Measurements from ENCODE around the gene HCRTR1.
A peak's percentile ranks its signal among the peaks of the same experiment; 100 is the strongest.

HCRTR1 gene

GRCh38 chr1:31640964-31641363 is 23.5 kb downstream of the HCRTR1 start:
- Histone ChIP-seq H3K9ac (ENCODE audit: low read depth, low read length) (0 out of 2 replicates have a peak overlapping the region, but pooled peaks have one; percentile 5), H3K27ac (ENCODE audit: low read length) (no peak overlapping the region), H3K4me1 (ENCODE audit: insufficient read depth, low read length) (peaks cover 6% of the 10 kb centered on the region), H3K4me3 (ENCODE audit: low read length) (no peak overlapping the region), H3K36me3 (ENCODE audit: insufficient read depth, low read depth, low read length) (no peaks in the 10 kb centered on the region), H3K9me3 (ENCODE audit: insufficient read depth, low read depth, low read length) (no peaks in the 10 kb centered on the region), H3K27me3 (ENCODE audit: insufficient read depth, low read length) (no peaks in the 10 kb centered on the region)

DNA sequence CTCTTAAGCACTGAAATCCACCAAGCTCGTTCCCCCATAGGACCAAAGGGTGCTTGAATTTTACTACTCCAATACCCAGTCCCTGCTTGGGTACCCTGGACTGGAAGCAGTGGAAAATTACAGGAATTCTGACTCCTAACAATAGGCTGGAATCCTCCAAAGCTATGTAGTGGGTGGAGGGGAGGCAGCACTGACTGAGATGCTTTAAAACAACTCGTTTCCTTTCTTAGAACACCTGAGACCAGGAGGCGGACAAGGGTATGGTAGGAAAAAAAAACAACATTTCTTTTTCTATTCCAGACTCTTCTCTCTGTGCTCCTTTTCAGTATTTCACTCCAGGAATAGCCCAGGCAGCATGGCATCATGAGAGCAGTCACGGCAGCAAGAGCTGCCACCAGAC is 24.9 kb downstream of the HCRTR1 start:
- H3K9ac ChIP-seq (ENCODE audit: low read depth, low read length): 0 out of 2 replicates have a peak overlapping the region, but pooled peaks have one; percentile 8
- no peaks in the 10 kb centered on the region for H3K36me3 ChIP-seq (ENCODE audit: insufficient read depth, low read depth, low read length)
- H3K9me3 ChIP-seq (ENCODE audit: insufficient read depth, low read depth, low read length): no peaks in the 10 kb centered on the region
- H3K27me3 ChIP-seq (ENCODE audit: insufficient read depth, low read length): no peaks in the 10 kb centered on the region
- peak overlapping the region; percentile 23; the same call in 1 of the 2 replicates for H3K4me3 ChIP-seq (ENCODE audit: low read length)
- no peak overlapping the region for H3K27ac ChIP-seq (ENCODE audit: low read length)
- H3K4me1 ChIP-seq (ENCODE audit: insufficient read depth, low read length): peaks cover 6% of the 10 kb centered on the region

- Histone ChIP-seq H3K27me3 (ENCODE audit: insufficient read depth, low read length) (no peaks in the 10 kb centered on the region), H3K4me1 (ENCODE audit: insufficient read depth, low read length) (peaks cover 6% of the 10 kb centered on the region), H3K9me3 (ENCODE audit: insufficient read depth, low read depth, low read length) (no peaks in the 10 kb centered on the region), H3K9ac (ENCODE audit: low read depth, low read length) (0 out of 2 replicates have a peak overlapping the region, but pooled peaks have one; percentile 8), H3K36me3 (ENCODE audit: insufficient read depth, low read depth, low read length) (no peaks in the 10 kb centered on the region), H3K4me3 (ENCODE audit: low read length) (peak overlapping the region; percentile 23; the same call in 1 of the 2 replicates), H3K27ac (ENCODE audit: low read length) (no peak overlapping the region)
These were observed 25.4 kb downstream of the HCRTR1 start for GRCh38 chr1:31642897-31643296.

DNA sequence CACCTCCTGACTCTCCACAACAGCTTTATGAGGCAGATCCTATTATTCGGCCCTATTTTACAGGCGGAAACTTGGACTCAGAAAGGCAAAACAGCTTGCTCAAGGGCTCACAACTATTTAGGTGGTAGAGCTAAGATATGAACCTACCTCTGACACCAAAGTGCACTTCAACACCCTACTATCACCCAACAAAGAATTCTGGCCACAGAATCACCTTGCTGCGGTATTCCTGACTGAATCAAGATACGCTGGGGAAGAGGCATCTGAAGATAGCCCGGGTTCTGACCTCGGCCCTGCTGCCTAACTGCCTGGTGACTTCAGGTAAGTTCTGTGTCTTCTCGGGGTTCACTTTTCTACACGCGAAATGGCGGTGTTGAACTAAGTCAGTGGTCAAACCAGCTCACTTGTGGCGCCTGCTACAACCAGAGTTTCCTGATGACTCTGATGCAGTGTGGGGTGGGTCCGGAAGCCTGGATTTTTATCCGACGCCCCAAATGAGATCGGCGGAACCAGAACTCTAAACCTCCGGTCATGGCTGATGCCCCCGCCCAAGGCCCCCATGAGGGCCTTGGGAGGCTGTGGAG is 26.6 kb downstream of the HCRTR1 start:
- Histone ChIP-seq H3K36me3 (ENCODE audit: insufficient read depth, low read depth, low read length) (no peaks in the 10 kb centered on the region), H3K9ac (ENCODE audit: low read depth, low read length) (peak overlapping the region; percentile 89), H3K4me3 (ENCODE audit: low read length) (peak overlapping the region; percentile 85), H3K9me3 (ENCODE audit: insufficient read depth, low read depth, low read length) (no peaks in the 10 kb centered on the region), H3K27me3 (ENCODE audit: insufficient read depth, low read length) (no peaks in the 10 kb centered on the region), H3K4me1 (ENCODE audit: insufficient read depth, low read length) (peaks cover 6% of the 10 kb centered on the region; the same call in 1 of the 2 replicates), H3K27ac (ENCODE audit: low read length) (peak overlapping the region; percentile 88)

DNA sequence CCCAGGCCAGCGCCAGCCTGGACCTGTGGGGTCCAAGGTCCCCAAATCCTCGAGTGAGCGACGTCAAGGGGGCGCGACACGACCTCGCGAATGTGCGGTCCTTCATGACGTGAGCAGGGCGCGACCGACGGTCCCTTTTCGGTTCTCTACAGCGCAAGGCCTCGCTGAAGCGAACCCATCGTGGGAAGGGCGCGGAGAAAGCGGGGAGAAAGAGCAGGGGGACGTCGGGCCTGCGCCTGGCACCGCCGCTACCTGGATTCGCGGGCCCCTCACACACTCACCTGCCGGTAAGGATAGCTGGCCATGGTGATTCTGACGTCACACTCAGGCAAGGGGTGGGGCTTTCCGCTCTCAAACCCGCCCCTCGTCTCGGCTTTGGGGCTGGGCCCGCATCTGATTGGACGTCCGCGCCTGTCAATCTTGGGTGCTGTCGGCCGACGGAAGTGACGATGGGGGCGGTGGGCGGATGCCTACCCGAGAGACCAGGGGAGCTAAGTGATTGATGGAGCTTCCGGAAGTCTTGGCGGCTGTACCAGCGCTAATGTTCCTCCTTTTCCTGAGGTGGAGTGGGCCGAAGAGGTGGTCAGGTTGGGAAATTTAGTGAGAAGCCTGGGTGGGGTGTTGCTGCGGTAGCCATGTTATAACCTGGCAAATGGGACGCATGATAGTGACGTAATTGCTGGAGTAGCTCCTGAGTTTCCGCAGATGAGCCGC is 27.2 kb downstream of the HCRTR1 start, which contains the start of gene PEF1:
Gene PEF1, minus strand, starts transcription at position 317 of the 714 bp plus-strand sequence. Its CDS starts 12 bp downstream, at position 305.
- H3K9ac ChIP-seq (ENCODE audit: low read depth, low read length): peak within 1 kb of the TSS; percentile 89
- peak within 1 kb of the TSS; percentile 88 for H3K27ac ChIP-seq (ENCODE audit: low read length)
- H3K4me1 ChIP-seq (ENCODE audit: insufficient read depth, low read length): peaks cover 6% of the 10 kb centered on the region; the same call in 1 of the 2 replicates
- no peaks in the 10 kb centered on the region for H3K9me3 ChIP-seq (ENCODE audit: insufficient read depth, low read depth, low read length)
- H3K36me3 ChIP-seq (ENCODE audit: insufficient read depth, low read depth, low read length): no peaks in the 10 kb centered on the region
- peak within 1 kb of the TSS; percentile 85 for H3K4me3 ChIP-seq (ENCODE audit: low read length)
- H3K27me3 ChIP-seq (ENCODE audit: insufficient read depth, low read length): no peaks in the 10 kb centered on the region

DNA sequence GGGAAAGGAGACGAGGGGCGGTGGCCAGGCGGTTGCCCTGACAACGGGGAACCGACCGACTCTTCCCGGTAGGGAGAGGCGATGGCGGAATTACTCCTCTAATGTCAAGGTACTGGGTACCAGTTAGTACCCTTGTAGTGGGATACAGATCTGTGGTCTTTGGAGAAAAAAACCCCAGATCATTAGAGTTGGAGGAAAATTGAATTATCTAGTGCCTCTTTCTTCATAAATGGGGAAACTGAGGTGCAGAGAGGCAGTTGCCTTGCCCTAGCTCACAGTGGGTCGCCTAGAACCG is 27.7 kb downstream of the HCRTR1 start:
- peak overlapping the region; percentile 89; the same call in 1 of the 2 replicates for H3K9ac ChIP-seq (ENCODE audit: low read depth, low read length)
- H3K4me1 ChIP-seq (ENCODE audit: insufficient read depth, low read length): peaks cover 6% of the 10 kb centered on the region; the same call in 1 of the 2 replicates
- H3K9me3 ChIP-seq (ENCODE audit: insufficient read depth, low read depth, low read length): no peaks in the 10 kb centered on the region
- no peak overlapping the region for H3K27ac ChIP-seq (ENCODE audit: low read length)
- no peaks in the 10 kb centered on the region for H3K36me3 ChIP-seq (ENCODE audit: insufficient read depth, low read depth, low read length)
- H3K27me3 ChIP-seq (ENCODE audit: insufficient read depth, low read length): no peaks in the 10 kb centered on the region
- peak overlapping the region; percentile 85 for H3K4me3 ChIP-seq (ENCODE audit: low read length)

DNA sequence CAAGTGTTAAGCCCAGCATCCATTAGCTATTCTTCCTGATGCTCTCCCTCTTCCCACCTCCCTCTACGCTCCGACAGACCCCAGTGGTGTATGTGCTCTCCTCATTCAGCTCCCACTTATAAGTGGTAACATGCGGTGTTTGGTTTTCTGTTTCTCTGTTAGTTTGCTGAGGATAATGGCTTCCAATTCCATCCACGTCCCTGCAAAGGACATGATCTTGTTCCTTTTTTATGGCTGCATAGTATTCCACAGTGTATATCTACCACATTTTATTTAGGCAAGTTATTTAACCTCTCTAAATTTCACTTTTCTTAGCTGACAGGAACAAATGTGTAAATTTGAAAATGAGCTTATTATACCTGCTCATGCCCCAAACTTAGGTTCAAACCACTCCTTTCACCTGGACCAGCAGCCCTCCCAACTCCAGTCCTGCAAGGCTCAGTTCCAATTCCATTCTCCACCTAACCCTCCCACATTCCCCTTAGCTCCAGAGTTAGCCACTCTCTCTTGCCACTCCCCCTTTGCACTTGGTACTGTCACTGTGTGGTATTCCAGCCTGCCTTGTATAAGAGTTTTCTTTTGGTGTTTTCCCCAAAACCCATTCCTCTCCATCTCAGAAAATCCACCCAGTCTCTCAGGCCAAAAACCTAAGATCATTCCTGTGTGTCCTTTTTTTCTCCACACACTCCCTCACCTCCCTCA is 28.9 kb downstream of the HCRTR1 start:
- Histone ChIP-seq H3K9me3 (ENCODE audit: insufficient read depth, low read depth, low read length) (no peaks in the 10 kb centered on the region), H3K27me3 (ENCODE audit: insufficient read depth, low read length) (no peaks in the 10 kb centered on the region), H3K27ac (ENCODE audit: low read length) (no peak overlapping the region), H3K36me3 (ENCODE audit: insufficient read depth, low read depth, low read length) (no peaks in the 10 kb centered on the region), H3K4me1 (ENCODE audit: insufficient read depth, low read length) (peaks cover 6% of the 10 kb centered on the region; the same call in 1 of the 2 replicates), H3K4me3 (ENCODE audit: low read length) (no peak overlapping the region), H3K9ac (ENCODE audit: low read depth, low read length) (no peak overlapping the region)

DNA sequence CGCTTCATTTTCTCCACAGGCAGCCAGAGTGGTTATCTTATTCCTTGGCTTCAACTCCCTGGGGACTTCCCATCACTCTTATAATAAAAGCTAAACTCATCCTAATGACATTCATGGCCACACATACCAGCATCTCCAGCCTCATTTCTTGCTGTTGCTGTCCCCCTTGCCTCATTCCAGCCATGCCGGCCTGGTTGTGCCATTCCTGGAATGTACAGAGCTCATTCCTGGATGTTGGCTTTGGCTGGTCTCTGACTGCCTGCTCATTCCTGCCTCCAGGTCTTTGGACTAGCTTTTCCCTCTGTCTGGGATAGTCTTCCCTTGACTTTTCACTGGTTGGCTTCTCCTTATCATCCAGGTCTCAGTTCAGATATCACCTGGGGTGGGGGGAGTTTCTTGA is 29.6 kb downstream of the HCRTR1 start:
- Histone ChIP-seq H3K4me3 (ENCODE audit: low read length) (no peak overlapping the region), H3K27ac (ENCODE audit: low read length) (no peak overlapping the region), H3K4me1 (ENCODE audit: insufficient read depth, low read length) (peaks cover 6% of the 10 kb centered on the region; the same call in 1 of the 2 replicates), H3K9ac (ENCODE audit: low read depth, low read length) (no peak overlapping the region), H3K27me3 (ENCODE audit: insufficient read depth, low read length) (no peaks in the 10 kb centered on the region), H3K9me3 (ENCODE audit: insufficient read depth, low read depth, low read length) (no peaks in the 10 kb centered on the region), H3K36me3 (ENCODE audit: insufficient read depth, low read depth, low read length) (no peaks in the 10 kb centered on the region)

DNA sequence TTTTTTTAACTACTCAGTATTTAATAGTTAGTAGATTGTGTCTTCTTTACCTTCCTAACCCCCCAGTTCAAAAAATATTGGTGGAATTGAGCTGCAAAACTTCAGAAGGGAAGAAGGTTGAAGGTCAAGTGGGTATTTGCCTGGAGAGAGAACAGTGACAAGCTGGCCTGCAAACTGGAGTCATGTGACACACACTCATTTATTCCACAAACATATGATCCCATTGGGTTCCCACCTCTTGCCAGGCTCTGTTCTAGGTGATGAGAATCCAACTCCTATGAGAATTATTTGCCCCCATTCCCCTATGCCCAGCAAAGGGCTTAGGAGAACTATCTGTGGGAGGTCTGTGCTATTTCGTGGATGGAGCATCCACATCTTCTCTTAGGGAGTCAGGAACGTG is 30.7 kb downstream of the HCRTR1 start:
- Histone ChIP-seq H3K27me3 (ENCODE audit: insufficient read depth, low read length) (no peaks in the 10 kb centered on the region), H3K9ac (ENCODE audit: low read depth, low read length) (no peak overlapping the region), H3K27ac (ENCODE audit: low read length) (no peak overlapping the region), H3K4me3 (ENCODE audit: low read length) (no peak overlapping the region), H3K4me1 (ENCODE audit: insufficient read depth, low read length) (no peaks in the 10 kb centered on the region), H3K9me3 (ENCODE audit: insufficient read depth, low read depth, low read length) (no peaks in the 10 kb centered on the region), H3K36me3 (ENCODE audit: insufficient read depth, low read depth, low read length) (no peaks in the 10 kb centered on the region)

DNA sequence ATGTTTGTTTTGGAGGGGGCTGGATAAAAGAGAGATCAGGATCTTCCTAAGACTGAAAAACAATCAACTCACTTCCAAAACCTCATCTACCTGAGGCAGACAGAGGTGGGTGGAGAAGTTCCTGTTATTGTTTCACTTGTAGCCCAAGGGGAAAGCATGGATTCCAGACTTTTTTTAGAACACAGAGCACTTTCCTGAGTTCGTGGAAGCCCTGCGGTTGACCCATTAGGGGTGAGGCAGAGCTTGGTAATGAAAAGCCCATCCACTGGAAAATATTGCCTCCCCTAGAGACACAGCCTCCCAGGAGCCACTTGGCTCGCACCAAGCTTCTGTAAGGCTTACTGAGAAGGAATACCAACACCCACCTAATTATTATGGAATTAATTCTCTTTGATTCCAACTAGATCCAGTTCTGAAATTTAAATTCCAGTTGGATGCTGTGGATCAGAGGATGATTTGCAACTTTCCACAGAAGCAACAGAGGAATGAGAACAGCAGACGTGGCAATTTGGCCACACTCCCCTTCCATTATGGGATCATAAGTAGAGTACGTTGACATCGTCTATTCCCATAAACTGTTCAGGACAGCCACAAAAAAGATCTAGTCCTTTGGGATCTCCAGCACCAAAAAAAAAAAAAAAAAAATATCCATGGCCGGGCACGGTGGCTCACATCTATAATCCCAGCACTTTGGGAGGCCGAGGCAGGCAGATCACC is 31.3 kb downstream of the HCRTR1 start:
- no peak overlapping the region for H3K27ac ChIP-seq (ENCODE audit: low read length)
- H3K4me3 ChIP-seq (ENCODE audit: low read length): no peak overlapping the region
- no peaks in the 10 kb centered on the region for H3K27me3 ChIP-seq (ENCODE audit: insufficient read depth, low read length)
- H3K4me1 ChIP-seq (ENCODE audit: insufficient read depth, low read length): no peaks in the 10 kb centered on the region
- H3K9ac ChIP-seq (ENCODE audit: low read depth, low read length): no peak overlapping the region
- no peaks in the 10 kb centered on the region for H3K36me3 ChIP-seq (ENCODE audit: insufficient read depth, low read depth, low read length)
- H3K9me3 ChIP-seq (ENCODE audit: insufficient read depth, low read depth, low read length): no peaks in the 10 kb centered on the region
